Motor neuron (in vitro differentiated cells): Measurements from ENCODE around the gene GMPPA. TPM values are rescaled to one million over a fixed set of nuclear protein-coding genes. Genes with fewer than 3 reads are reported as not detected.

Experiments
- total RNA-seq, 8 experiments: library from RNA; unstranded; fragments of 300-600 nt; gene quantifications; 2 replicates each; pipeline versions ENCODE4 v1.2.3 to v1.2.4, GENCODE V29; 2022

GMPPA gene
- total RNA-seq, 8 experiments from 2014 or later: 11.9 to 59.7 (median 27.0) TPM

Other genes with a start within 250 kb of the GMPPA start
- under 1 TPM in 3 of 8 experiments, not detected in 5; 0.13 to 0.28 (median 0.14) TPM for gene TUBA4B, start 245.6 kb upstream of the GMPPA start, total RNA-seq
- gene TUBA4A, start 245.0 kb upstream of the GMPPA start, total RNA-seq: 10 to 100 TPM in 2 of 8 experiments, 1 to 10 TPM in 6; 2.3 to 23.4 (median 4.7) TPM
- 100 to 1,000 TPM in 2 of 8 experiments, 10 to 100 TPM in 6; 25.2 to 131 (median 55.0) TPM for gene DNAJB2, start 219.5 kb upstream of the GMPPA start, total RNA-seq
- gene PTPRN, start 189.5 kb upstream of the GMPPA start, total RNA-seq: 100 to 1,000 TPM in 1 of 8 experiments, 10 to 100 TPM in 4, 1 to 10 TPM in 1, under 1 TPM in 2; 0.92 to 159 (median 15.3) TPM
- gene RESP18, start 166.1 kb upstream of the GMPPA start, total RNA-seq: 1 to 10 TPM in 1 of 8 experiments, not detected in 7; 1.1 TPM
- 10 to 100 TPM; 12.7 to 63.4 (median 27.9) TPM for gene DNPEP, start 111.0 kb upstream of the GMPPA start, total RNA-seq
- 1 to 10 TPM in 1 of 8 experiments, under 1 TPM in 5, not detected in 2; 0.33 to 1.0 (median 0.76) TPM for gene DES, start 80.5 kb upstream of the GMPPA start, total RNA-seq
- gene SPEG, start 64.0 kb upstream of the GMPPA start, total RNA-seq: 10 to 100 TPM in 7 of 8 experiments, 1 to 10 TPM in 1; 5.5 to 47.6 (median 26.1) TPM
- gene ASIC4, start 15.6 kb downstream of the GMPPA start, total RNA-seq: 10 to 100 TPM in 4 of 8 experiments, 1 to 10 TPM in 2, under 1 TPM in 2; 0.31 to 83.2 (median 19.4) TPM
- gene CHPF, start 44.9 kb downstream of the GMPPA start, total RNA-seq: 100 to 1,000 TPM in 2 of 8 experiments, 10 to 100 TPM in 6; 20.9 to 164 (median 56.8) TPM
- gene TMEM198, start 45.1 kb downstream of the GMPPA start, total RNA-seq: 10 to 100 TPM in 4 of 8 experiments, 1 to 10 TPM in 4; 4.8 to 26.5 (median 11.1) TPM
- 100 to 1,000 TPM in 1 of 8 experiments, 10 to 100 TPM in 7; 26.0 to 106 (median 51.8) TPM for gene OBSL1, start 72.6 kb downstream of the GMPPA start, total RNA-seq
- 1 to 10 TPM in 6 of 8 experiments, under 1 TPM in 2; 0.28 to 2.3 (median 1.3) TPM for gene INHA, start 73.4 kb downstream of the GMPPA start, total RNA-seq
- gene STK11IP, start 99.0 kb downstream of the GMPPA start, total RNA-seq: 10 to 100 TPM in 6 of 8 experiments, 1 to 10 TPM in 2; 7.2 to 28.2 (median 15.4) TPM
- gene SLC4A3, start 128.7 kb downstream of the GMPPA start, total RNA-seq: 10 to 100 TPM in 1 of 8 experiments, 1 to 10 TPM in 6, under 1 TPM in 1; 0.05 to 17.7 (median 5.8) TPM